Embryonic facial prominence (tissue), 1 donor: Measurements from ENCODE around the gene SLC4A7.
"Not testable (repeated sequence)": the region's sequence is repeated elsewhere in the genome, so short reads cannot be mapped to it uniquely, and the experiment has no call there.

Source experiments
- DNase-seq: peaks from one replicate; pipeline ENCODE4 v3.0.0-alpha.2; 2016; ENCODE audit errors: extremely low spot score

Gene SLC4A7

GRCh38 chr3:27360113-27361078, 123.8 kb downstream of the SLC4A7 start:
- DNase-seq, result no peak

DNA sequence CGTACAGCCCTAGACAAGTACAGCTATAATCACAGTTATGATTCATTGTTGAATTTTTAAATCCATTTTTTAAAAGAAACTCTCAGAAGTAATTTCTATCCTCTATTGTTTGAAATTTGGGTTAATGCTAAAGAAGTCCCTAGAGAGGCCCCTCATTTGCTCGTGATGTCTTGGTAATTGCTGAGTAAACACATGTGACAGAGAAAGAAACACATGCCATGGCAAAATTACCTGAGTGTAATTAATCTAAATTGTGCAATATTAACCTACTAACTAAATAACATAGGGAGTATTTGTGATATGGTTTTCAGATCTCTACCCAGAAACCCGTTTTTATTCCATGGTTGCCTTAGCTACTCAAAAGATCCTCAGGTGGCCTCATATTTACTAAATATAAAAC, 125.8 kb downstream of the SLC4A7 start:
- DNase-seq, result no peak

- DNase-seq, result no peak
Observed at GRCh38 chr3:27357665-27358258, 126.4 kb downstream of the SLC4A7 start.

- no peak for DNase-seq
Observed at GRCh38 chr3:27356976-27357375, 127.2 kb downstream of the SLC4A7 start.

- DNase-seq, result no peak
Observed at GRCh38 chr3:27354588-27355203, 129.5 kb downstream of the SLC4A7 start.

DNA sequence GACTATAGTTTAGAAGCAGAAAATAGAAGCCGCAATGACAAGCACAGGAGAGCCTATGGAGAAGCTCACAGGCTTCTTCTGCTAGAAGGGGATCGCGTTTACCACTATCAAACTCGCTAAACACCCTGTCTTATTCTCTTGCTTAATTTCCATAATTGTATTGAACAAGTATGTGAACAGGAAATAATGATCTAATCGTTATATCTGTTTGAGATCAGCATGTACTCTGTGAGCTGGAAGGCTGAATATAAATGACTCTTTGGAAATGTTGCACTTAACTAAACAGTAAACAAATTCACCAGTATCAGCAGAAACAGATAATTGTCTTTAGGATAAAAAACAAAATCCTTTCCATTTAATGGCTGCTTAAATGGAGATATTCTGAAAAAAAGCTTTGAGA, 130.0 kb downstream of the SLC4A7 start:
- DNase-seq, result no peak

GRCh38 chr3:27353221-27353620, 131.0 kb downstream of the SLC4A7 start:
- no peak for DNase-seq

- no peak for DNase-seq
Observed at GRCh38 chr3:27352047-27352446, 132.1 kb downstream of the SLC4A7 start.

GRCh38 chr3:27349832-27350231, 134.4 kb downstream of the SLC4A7 start:
- no peak for DNase-seq

DNA sequence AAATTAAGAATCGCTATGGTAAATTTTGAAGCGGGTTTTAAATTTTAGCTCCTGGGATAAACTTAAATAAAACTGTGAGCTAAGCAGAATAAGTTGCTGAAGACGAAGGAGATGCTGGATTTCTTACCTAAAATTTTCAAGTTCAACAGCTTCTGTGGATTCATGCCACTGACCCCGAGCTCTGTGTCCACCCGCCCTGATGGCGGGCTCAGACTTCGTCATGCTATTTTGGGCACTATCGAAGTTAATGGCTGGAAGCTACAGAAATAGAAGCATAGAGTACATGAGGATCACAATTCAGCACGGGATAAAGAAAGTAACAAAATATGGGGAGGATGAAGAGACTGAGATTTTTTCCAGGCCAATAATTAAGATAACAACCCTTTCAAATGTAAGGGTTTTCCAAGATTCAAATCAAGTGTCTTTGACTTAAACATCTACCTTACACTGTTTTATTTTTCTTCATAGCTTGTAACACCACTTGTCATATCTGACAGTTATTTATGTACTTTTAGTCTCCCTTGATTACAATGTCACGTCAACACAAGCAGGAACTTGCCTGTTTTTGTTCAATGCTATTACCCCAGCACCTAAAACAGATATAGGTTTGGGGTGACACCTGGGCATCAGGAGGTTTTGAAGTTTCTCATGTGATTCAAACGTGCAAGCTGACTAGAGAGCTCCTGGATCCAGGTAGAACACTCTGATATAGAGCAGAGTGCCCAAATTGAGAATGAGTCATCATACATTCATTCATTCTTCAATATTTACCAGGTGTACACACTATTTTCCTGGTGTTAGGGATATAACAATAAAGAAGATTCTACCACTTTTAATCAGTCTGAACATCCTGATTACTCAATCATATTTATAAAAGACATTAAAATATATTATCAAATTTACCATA, 138.0 kb downstream of the SLC4A7 start:
- no peak for DNase-seq

- DNase-seq, result no peak
Observed at GRCh38 chr3:27345493-27345892, 138.7 kb downstream of the SLC4A7 start.

GRCh38 chr3:27345045-27345444, 139.1 kb downstream of the SLC4A7 start:
- DNase-seq, result no peak

GRCh38 chr3:27344192-27344591, 140.0 kb downstream of the SLC4A7 start:
- no peak for DNase-seq

DNA sequence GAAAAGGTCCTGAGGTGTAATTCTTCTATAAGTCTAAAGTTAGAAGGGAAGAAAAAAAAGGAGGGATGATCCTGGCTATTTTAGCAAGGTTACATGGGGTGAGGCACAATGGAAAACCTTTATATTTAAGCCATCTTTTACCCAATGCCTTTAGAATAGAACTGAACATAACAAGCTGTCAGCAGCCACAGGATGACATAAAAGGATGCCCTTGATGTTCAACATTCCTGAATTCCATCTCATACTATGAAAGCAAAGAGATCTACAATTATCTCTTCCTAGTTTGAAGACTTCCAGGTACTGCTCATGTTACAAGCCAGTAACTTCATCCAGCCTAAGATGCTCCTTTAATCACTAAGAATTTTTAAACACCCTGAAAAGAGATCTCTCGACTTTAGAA, 141.9 kb downstream of the SLC4A7 start:
- no peak for DNase-seq

GRCh38 chr3:27340534-27340933, 143.7 kb downstream of the SLC4A7 start:
- DNase-seq, result no peak

DNA sequence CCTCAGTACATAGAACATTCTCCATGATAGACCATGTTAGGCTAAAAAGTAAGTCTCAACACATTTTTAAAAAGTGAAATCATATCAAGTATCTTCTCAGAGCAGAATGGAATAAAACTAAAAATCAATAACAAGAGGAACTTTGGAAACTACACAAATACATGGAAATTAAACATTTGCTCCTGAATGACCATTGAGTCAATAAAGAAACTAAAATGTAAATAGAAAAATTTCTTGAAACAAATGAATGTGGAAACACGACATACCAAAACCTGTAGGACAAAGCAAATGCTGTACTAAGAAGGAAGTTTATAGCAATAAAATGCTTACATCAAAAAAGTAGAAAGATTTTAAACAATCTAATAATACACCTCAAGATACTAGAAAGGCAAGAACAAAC, 148.6 kb downstream of the SLC4A7 start:
- no peak for DNase-seq

DNA sequence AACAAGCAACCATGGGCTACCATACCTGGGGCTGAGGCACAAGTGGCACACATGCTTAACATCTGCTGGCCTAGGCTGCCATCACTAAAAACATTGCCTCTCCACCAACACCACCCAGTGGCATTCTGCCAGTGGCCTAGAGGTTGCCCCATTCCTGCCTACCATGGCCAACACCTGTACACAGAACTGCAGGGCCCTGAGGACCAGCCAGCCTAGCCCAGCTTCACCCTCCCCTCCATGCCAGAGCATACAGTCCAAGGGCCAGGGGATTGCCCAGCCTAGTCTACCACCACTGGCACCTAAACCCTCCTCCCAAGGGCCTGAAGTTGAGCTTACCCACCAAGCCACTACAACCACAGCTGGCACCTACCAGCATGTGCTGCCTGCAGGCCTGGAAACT, 150.3 kb downstream of the SLC4A7 start:
- DNase-seq, result no peak

DNA sequence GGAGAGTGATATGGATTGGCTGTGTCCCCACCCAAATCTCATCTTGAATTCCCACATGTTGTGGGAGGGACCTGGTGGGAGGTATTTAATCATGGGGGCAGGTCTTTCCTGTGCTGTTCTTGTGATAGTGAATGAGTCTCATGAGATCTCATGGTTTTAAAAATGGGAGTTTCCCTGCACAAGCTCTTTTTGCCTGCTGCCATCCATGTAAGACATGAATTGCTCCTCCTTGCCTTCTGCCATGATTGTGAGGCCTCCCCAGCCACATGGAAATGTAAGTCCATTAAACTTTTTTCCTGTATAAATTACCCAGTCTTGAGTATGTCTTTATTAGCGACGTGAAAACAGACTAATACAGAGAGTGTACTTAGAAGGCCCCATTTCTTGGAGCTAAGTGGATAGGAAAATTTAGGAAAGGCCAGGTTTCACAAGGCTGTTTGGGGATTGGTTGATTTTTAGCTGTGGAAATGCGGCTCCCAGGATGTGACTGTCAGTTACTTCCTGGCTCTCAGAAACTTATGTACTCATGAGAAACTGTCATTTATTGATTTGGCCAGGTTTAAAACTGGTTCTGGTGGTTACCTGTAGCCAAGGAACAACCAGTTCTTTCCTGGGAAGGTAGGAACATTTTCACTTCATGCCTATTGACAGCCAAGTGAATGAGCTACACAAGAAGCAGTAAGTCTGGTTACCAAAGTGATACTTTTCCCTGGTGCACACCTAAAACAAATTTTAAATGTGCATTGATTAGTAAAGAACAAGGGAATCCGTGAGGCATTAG, 155.0 kb downstream of the SLC4A7 start:
- DNase-seq, result not testable (repeated sequence)

- no peak for DNase-seq
Observed at GRCh38 chr3:27326629-27327545, 157.3 kb downstream of the SLC4A7 start.

DNA sequence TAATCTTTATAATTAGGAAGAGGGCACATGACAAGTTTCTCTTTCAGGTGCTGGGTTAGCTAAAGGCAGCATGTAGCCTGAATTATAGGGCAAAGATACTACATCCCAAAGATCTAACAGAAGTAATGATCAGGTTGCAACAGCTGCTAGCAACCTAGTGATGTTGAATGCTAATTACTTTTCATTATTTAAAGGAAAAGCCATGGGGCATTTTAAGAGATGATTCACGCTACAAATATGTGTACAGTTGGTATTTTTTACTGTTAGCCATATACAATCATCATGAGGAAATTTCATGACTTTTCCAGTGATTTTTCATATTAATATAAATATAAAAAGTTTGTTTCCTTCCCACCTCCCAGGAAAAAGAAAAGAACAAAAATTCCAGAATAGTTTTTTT, 158.0 kb downstream of the SLC4A7 start:
- DNase-seq, result no peak
